OCI-LY7 (cell line): ENCODE measurements around the gene TGFB1. TPM values are rescaled to one million over a fixed set of nuclear protein-coding genes. Genes with fewer than 3 reads are reported as not detected.

Experiments used
- BruUV-seq: library from RNA; stranded (reverse); fragments of 400-500 nt; replicated peaks from 2 replicates; lab custom pipeline; 2021; lab: Mats Ljungman, UMichigan
- CTCF ChIA-PET: fragments of 300-600 bp; sonication (Branson Sonifier 250); formaldehyde crosslinking; loops from one replicate; lab custom pipeline; 2022; ENCODE audit warnings: antibody characterized with exemption; ENCODE audit not compliant: unreplicated experiment; lab: Charles Lee
- POLR2A ChIA-PET: fragments of 300-600 bp; sonication (Branson Sonifier 250); formaldehyde crosslinking; loops from one replicate; lab custom pipeline; 2022; ENCODE audit warnings: antibody characterized with exemption; lab: Charles Lee
- DNase-seq: peaks from one replicate; pipeline ENCODE4 v3.0.0-alpha.2; 2015; ENCODE audit warnings: low spot score
- H2AFZ ChIP-seq: fragments of 200-600 bp; sonication (generic), shearing (Covaris generic); 2 replicates; pipeline ENCODE4 v1.6.1; 2014; ENCODE audit warnings: mild to moderate bottlenecking, antibody characterized with exemption, low read length, moderate library complexity
- H3K27ac ChIP-seq: fragments of 200-600 bp; sonication (generic); 2 replicates; pipeline ENCODE4 v1.5.1; 2014; ENCODE audit warnings: mixed run types, low read depth, mild to moderate bottlenecking, moderate library complexity, low read length, inconsistent platforms; ENCODE audit not compliant: poor library complexity, severe bottlenecking
- H3K36me3 ChIP-seq: fragments of 200-600 bp; sonication (generic); 2 replicates; pipeline ENCODE4 v1.6.1; 2014; ENCODE audit warnings: mild to moderate bottlenecking, antibody characterized with exemption, low read length, moderate library complexity, mixed read lengths; ENCODE audit not compliant: insufficient read depth
- H3K4me1 ChIP-seq: fragments of 200-600 bp; sonication (generic); 2 replicates; pipeline ENCODE4 v1.5.1; 2014; ENCODE audit warnings: mild to moderate bottlenecking, low read length; ENCODE audit not compliant: insufficient read depth, poor library complexity, severe bottlenecking
- H3K4me2 ChIP-seq: fragments of 200-600 bp; sonication (generic); 2 replicates; pipeline ENCODE4 v1.6.1; 2014; ENCODE audit warnings: mild to moderate bottlenecking, low read length
- H3K4me3 ChIP-seq: fragments of 200-600 bp; sonication (generic); 2 replicates; pipeline ENCODE4 v1.5.1; 2014; ENCODE audit warnings: mild to moderate bottlenecking, low read depth, low read length; ENCODE audit not compliant: poor library complexity, severe bottlenecking
- H3K79me2 ChIP-seq: fragments of 200-600 bp; sonication (generic); 2 replicates; pipeline ENCODE4 v1.6.1; 2016; ENCODE audit warnings: low read depth, mild to moderate bottlenecking, low read length, moderate library complexity, mixed read lengths; ENCODE audit not compliant: insufficient read depth
- H3K9me2 ChIP-seq: fragments of 200-600 bp; sonication (generic); 2 replicates; pipeline ENCODE4 v1.6.1; 2016; ENCODE audit warnings: mild to moderate bottlenecking, low read length, mixed read lengths; ENCODE audit not compliant: insufficient read depth
- H3K9me3 ChIP-seq: fragments of 200-600 bp; sonication (generic); 2 replicates; pipeline ENCODE4 v1.6.1; 2014; ENCODE audit warnings: mild to moderate bottlenecking, mixed run types, low read length, mixed read lengths
- H4K20me1 ChIP-seq: fragments of 200-600 bp; sonication (generic); 2 replicates; pipeline ENCODE4 v1.6.1; 2014; ENCODE audit warnings: mild to moderate bottlenecking, antibody characterized with exemption, low read length, moderate library complexity, mixed read lengths; ENCODE audit not compliant: insufficient read depth
- EZH2phosphoT487 ChIP-seq: fragments of 200-600 bp; sonication (generic); IDR thresholded peaks from 2 replicates; pipeline ENCODE4 v1.6.1; 2018; ENCODE audit warnings: low read depth, borderline replicate concordance, mild to moderate bottlenecking, mixed run types, antibody characterized with exemption, low read length, moderate library complexity, mixed read lengths
- intact Hi-C: fragments of 100-400 bp; cut with micrococcal nuclease; formaldehyde crosslinking; loops from one replicate; pipeline ENCODE4 v1.10.0; 2022; ENCODE audit not compliant: unreplicated experiment
- total RNA-seq, 2 experiments: library from RNA; depleted of rRNA in 1 of 2; stranded (reverse); fragments of >200 nt in 1 of 2; shearing (Covaris generic) in 1 of 2; gene quantifications; 2 replicates each; pipeline ENCODE4 v1.2.3, GENCODE V29; 2014 to 2022
- TF ChIP-seq, protein P1 (sequence below): fragments of 200-600 bp; sonication (generic); conservative IDR thresholded peaks from 2 replicates; pipeline ENCODE4 v1.5.1; 2014; ENCODE audit warnings: mild to moderate bottlenecking, antibody characterized with exemption, low read length, moderate library complexity, mixed read lengths

TGFB1 gene
- total RNA-seq, 2 experiments from 2014 or later, result 15.5 to 88.8 TPM

DNA sequence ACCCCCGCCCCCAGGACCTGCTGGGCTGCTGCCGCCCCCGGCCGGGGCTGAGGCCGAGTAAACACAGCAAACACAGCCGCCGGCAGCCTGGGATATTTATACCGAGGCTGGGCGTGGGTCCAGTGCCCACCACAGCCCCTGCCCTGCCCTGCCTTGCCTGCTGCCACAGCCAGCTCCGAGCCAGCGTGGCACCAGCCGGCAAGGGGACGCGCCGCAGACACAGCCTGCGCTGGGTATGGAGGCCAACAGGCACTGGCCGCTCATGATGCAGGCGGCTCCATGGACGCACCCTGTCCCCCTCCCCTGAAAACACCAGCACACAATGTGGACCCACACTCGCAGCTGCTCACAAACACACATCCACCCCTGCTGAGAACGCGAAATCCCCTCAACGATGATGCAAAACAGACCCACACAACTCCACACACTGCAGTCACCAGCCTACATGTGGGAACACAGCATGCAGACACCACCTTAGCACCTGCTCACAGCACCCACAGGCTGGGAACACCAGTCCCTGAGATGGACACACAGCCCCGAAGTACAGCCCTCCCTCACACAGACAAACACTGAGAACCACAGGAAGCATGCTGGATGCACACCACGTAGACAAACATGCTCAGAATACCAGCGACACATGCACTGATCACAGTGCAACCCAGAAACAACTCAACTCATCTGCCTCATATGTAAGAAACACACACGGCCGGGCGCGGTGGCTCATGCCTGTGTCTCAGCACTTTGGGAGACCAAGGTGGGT, 27.6 kb downstream of the TGFB1 start:
- TF ChIP-seq, protein P1, sequence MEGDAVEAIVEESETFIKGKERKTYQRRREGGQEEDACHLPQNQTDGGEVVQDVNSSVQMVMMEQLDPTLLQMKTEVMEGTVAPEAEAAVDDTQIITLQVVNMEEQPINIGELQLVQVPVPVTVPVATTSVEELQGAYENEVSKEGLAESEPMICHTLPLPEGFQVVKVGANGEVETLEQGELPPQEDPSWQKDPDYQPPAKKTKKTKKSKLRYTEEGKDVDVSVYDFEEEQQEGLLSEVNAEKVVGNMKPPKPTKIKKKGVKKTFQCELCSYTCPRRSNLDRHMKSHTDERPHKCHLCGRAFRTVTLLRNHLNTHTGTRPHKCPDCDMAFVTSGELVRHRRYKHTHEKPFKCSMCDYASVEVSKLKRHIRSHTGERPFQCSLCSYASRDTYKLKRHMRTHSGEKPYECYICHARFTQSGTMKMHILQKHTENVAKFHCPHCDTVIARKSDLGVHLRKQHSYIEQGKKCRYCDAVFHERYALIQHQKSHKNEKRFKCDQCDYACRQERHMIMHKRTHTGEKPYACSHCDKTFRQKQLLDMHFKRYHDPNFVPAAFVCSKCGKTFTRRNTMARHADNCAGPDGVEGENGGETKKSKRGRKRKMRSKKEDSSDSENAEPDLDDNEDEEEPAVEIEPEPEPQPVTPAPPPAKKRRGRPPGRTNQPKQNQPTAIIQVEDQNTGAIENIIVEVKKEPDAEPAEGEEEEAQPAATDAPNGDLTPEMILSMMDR, result no peak
- TF ChIP-seq EZH2phosphoT487, result no peak
- ChIA-PET POLR2A (no interaction called here), CTCF (no interaction called here)
- peak overlapping the region; percentile 88 for H3K4me2 ChIP-seq
- peak overlapping the region; percentile 79 for H3K27ac ChIP-seq
- peak; percentile 78 for DNase-seq
- H3K4me3 ChIP-seq, result peak overlapping the region; percentile 61
- no peaks in the 10 kb centered on the region for H3K79me2 ChIP-seq
- no peaks in the 10 kb centered on the region for H3K9me3 ChIP-seq
- intact Hi-C loops, result loop anchor here (2.0 kb wide), 2 partner anchors 15 to 61 kb away; partner anchors contain the start of genes CCDC97 and HNRNPUL1
- peaks cover 55% of the 10 kb centered on the region for H3K36me3 ChIP-seq
- H2AFZ ChIP-seq, result no peak overlapping the region; the same call in 1 of the 2 replicates
- H4K20me1 ChIP-seq, result no peaks in the 10 kb centered on the region; the same call in 1 of the 2 replicates
- no peaks in the 10 kb centered on the region for H3K9me2 ChIP-seq
- no TSS peak for BruUV-seq
- peaks cover 53% of the 10 kb centered on the region for H3K4me1 ChIP-seq

DNA sequence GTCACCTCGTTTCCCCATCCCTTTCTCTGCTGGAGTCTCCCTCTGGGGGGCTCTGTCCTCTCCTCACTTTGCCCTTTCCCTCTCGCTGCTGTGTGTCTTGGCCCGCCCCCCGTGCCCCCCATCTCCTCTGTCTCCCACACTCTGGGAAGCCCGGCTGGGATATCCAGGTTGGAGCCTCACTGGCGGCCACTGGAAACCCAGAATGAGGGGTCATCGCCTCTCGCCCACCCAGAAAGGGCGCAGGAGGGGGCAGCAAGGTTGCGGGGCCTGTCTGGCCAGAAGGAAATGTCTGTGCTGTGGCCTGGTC, 28.1 kb downstream of the TGFB1 start:
- Histone ChIP-seq H3K36me3 (peaks cover 57% of the 10 kb centered on the region), H3K9me3 (no peaks in the 10 kb centered on the region), H3K4me1 (peaks cover 53% of the 10 kb centered on the region), H3K9me2 (no peaks in the 10 kb centered on the region), H2AFZ (no peak overlapping the region), H3K4me2 (peak overlapping the region; percentile 88; the same call in 1 of the 2 replicates), H3K27ac (peak overlapping the region; percentile 79), H3K4me3 (no peak overlapping the region), H3K79me2 (no peaks in the 10 kb centered on the region), H4K20me1 (no peaks in the 10 kb centered on the region; the same call in 1 of the 2 replicates)
- ChIA-PET POLR2A (no interaction called here), CTCF (no interaction called here)
- no TSS peak for BruUV-seq
- no peak for DNase-seq
- intact Hi-C loops, result no loop called here
- TF ChIP-seq, protein P1, result no peak

DNA sequence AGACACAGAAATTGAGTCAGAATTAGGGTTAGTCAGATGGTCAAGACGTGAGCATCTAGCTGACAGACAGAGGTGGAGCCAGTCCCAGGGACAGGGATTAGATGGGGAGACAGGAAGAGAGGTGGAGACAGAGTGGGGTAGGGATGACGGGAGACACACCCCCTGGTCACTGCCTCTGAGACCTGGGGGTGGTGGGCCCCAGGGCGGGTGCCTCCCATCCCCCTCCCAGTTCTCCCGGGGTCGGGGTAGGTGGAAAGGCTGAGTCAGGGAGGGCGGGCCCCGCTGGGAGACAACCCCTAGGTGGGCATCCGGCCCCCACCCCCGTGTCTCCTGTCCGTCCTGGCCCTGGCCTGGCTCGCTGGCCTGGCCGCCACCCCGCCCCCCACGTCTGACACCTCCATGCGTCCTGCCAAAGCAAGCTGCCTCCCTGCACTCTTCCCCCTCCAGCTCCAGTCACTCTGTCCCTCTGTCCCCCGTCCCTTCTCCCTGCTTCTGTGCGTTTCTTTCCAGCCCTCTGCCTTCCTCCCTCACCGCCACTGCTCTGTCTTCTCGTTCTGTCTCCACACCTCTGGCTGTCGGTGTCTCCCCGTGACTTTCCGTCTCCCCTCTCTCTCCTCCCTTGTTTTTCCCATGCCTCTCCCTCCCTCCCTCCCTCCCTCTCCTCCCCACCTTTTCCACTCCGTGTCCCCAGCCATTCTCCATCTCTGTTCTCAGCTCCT, 28.6 kb downstream of the TGFB1 start:
- ChIA-PET POLR2A (no interaction called here), CTCF (no interaction called here)
- TF ChIP-seq EZH2phosphoT487, result no peak
- TF ChIP-seq, protein P1, result no peak
- BruUV-seq, result no TSS peak
- H3K9me3 ChIP-seq, result no peaks in the 10 kb centered on the region
- H3K27ac ChIP-seq, result peak overlapping the region; percentile 79
- peaks cover 57% of the 10 kb centered on the region for H3K36me3 ChIP-seq
- no peak for DNase-seq
- no peak overlapping the region for H3K4me3 ChIP-seq
- H4K20me1 ChIP-seq, result no peaks in the 10 kb centered on the region; the same call in 1 of the 2 replicates
- H3K9me2 ChIP-seq, result no peaks in the 10 kb centered on the region
- intact Hi-C loops, result no loop called here
- no peaks in the 10 kb centered on the region for H3K79me2 ChIP-seq
- H3K4me2 ChIP-seq, result peak overlapping the region; percentile 88; the same call in 1 of the 2 replicates
- peaks cover 53% of the 10 kb centered on the region for H3K4me1 ChIP-seq
- no peak overlapping the region for H2AFZ ChIP-seq
